HEK293 (cell line): Measurements from ENCODE around the gene UGT1A7.

Experiments used
- CTCF ChIA-PET: fragments of 350-600 bp; formaldehyde crosslinking; extraction: SDS; loops from one replicate; lab custom pipeline; 2021; ENCODE audit warnings: antibody characterized with exemption; lab: Yijun Ruan, JAX
- POLR2A ChIA-PET: fragments of 300-600 bp; formaldehyde crosslinking; extraction: SDS; loops from one replicate; lab custom pipeline; 2020; ENCODE audit warnings: antibody characterized with exemption, inconsistent platforms; lab: Yijun Ruan, JAX
- H3K27ac ChIP-seq: fragments of 200-500 bp; sonication (Bioruptor generic); 2 replicates; pipeline ENCODE4 v1.5.1; 2014; ENCODE audit warnings: low read depth, low read length, control low read depth, inconsistent platforms; ENCODE audit errors: extremely low read depth
- H3K36me3 ChIP-seq, 2 experiments: fragments of 200-500 bp in 1 of 2; sonication (Bioruptor generic) in 1 of 2; 1 replicate in 1 of 2; 2 replicates in 1 of 2; pipeline ENCODE4 v1.5.1; 2014 to 2017; ENCODE audit warnings: inconsistent platforms in 2 of 2, low read length in 2 of 2; ENCODE audit not compliant: control insufficient read depth in 2 of 2, insufficient read depth in 1 of 2
- H3K4me1 ChIP-seq: fragments of 200-500 bp; sonication (Bioruptor generic); 2 replicates; pipeline ENCODE4 v1.5.1; 2014; ENCODE audit warnings: mild to moderate bottlenecking, low read length, inconsistent platforms; ENCODE audit not compliant: control insufficient read depth, insufficient read depth
- H3K4me3 ChIP-seq: 2 replicates; pipeline ENCODE4 v1.5.1; 2011; ENCODE audit warnings: low read depth, mild to moderate bottlenecking, control low read depth, low read length, moderate library complexity
- H3K9me3 ChIP-seq: fragments of 200-500 bp; sonication (Bioruptor generic); 2 replicates; pipeline ENCODE4 v1.5.1; 2014; ENCODE audit warnings: low read depth, low read length, inconsistent platforms; ENCODE audit not compliant: control insufficient read depth, insufficient read depth
- HOXC10 ChIP-seq: sonication (generic); formaldehyde crosslinking; IDR thresholded peaks from 2 replicates; pipeline ENCODE4 v1.8.1; 2023; ENCODE audit warnings: mild to moderate bottlenecking, missing genetic modification reagents
- MYNN ChIP-seq: fragments of 450-650 bp; formaldehyde crosslinking; IDR thresholded peaks from 2 replicates; pipeline ENCODE4 v1.5.1; 2016; ENCODE audit warnings: missing biosample characterization, missing genetic modification characterization, borderline replicate concordance
- OSR2 ChIP-seq: fragments of 450-650 bp; formaldehyde crosslinking; IDR thresholded peaks from 2 replicates; pipeline ENCODE4 v1.5.1; 2016; ENCODE audit warnings: missing biosample characterization, missing genetic modification characterization
- ZBTB20 ChIP-seq: fragments of 450-650 bp; formaldehyde crosslinking; IDR thresholded peaks from 2 replicates; pipeline ENCODE4 v1.5.1; 2016; ENCODE audit warnings: missing biosample characterization, missing genetic modification characterization
- ZBTB48 ChIP-seq: fragments of 450-650 bp; formaldehyde crosslinking; IDR thresholded peaks from 2 replicates; pipeline ENCODE4 v1.5.1; 2016; ENCODE audit warnings: missing biosample characterization, missing genetic modification characterization
- ZNF138 ChIP-seq: fragments of 450-650 bp; formaldehyde crosslinking; IDR thresholded peaks from 2 replicates; pipeline ENCODE4 v1.5.1; 2016; ENCODE audit warnings: missing biosample characterization, missing genetic modification characterization, borderline replicate concordance
- ZNF23 ChIP-seq: fragments of 450-650 bp; formaldehyde crosslinking; IDR thresholded peaks from 2 replicates; pipeline ENCODE4 v1.5.1; 2016; ENCODE audit warnings: missing biosample characterization, missing genetic modification characterization, borderline replicate concordance
- ZNF239 ChIP-seq: fragments of 450-650 bp; formaldehyde crosslinking; IDR thresholded peaks from 2 replicates; pipeline ENCODE4 v1.5.1; 2016; ENCODE audit warnings: missing biosample characterization, missing genetic modification characterization
- ZNF266 ChIP-seq: fragments of 450-650 bp; formaldehyde crosslinking; IDR thresholded peaks from 2 replicates; pipeline ENCODE4 v1.5.1; 2016; ENCODE audit warnings: missing biosample characterization, missing genetic modification characterization, low read depth
- ZNF292 ChIP-seq: fragments of 450-650 bp; formaldehyde crosslinking; IDR thresholded peaks from 2 replicates; pipeline ENCODE4 v1.5.1; 2016; ENCODE audit warnings: low read depth, missing biosample characterization, missing genetic modification characterization, borderline replicate concordance
- ZNF324 ChIP-seq: fragments of 450-650 bp; formaldehyde crosslinking; IDR thresholded peaks from 2 replicates; pipeline ENCODE4 v1.5.1; 2016; ENCODE audit warnings: missing biosample characterization, missing genetic modification characterization
- ZNF350 ChIP-seq: fragments of 450-650 bp; formaldehyde crosslinking; IDR thresholded peaks from 2 replicates; pipeline ENCODE4 v1.5.0; 2017; ENCODE audit warnings: missing biosample characterization, mild to moderate bottlenecking, missing genetic modification characterization
- ZNF37A ChIP-seq: fragments of 450-650 bp; IDR thresholded peaks from 2 replicates; pipeline ENCODE4 v1.5.1; 2018; ENCODE audit warnings: missing biosample characterization, missing genetic modification characterization
- ZNF416 ChIP-seq: fragments of 450-650 bp; formaldehyde crosslinking; IDR thresholded peaks from 2 replicates; pipeline ENCODE4 v1.5.1; 2016; ENCODE audit warnings: missing biosample characterization, missing genetic modification characterization
- ZNF530 ChIP-seq: fragments of 450-650 bp; formaldehyde crosslinking; IDR thresholded peaks from 2 replicates; pipeline ENCODE4 v1.5.1; 2016; ENCODE audit warnings: low read depth, missing biosample characterization, missing genetic modification characterization
- ZNF555 ChIP-seq: fragments of 450-650 bp; formaldehyde crosslinking; conservative IDR thresholded peaks from 2 replicates; pipeline ENCODE4 v1.5.1; 2017; ENCODE audit warnings: missing biosample characterization, mild to moderate bottlenecking, missing genetic modification characterization, inconsistent platforms
- ZNF785 ChIP-seq: fragments of 450-650 bp; formaldehyde crosslinking; IDR thresholded peaks from 2 replicates; pipeline ENCODE4 v1.5.1; 2016; ENCODE audit warnings: missing biosample characterization, missing genetic modification characterization
- TF ChIP-seq, protein P1 (sequence below): fragments of 450-650 bp; formaldehyde crosslinking; IDR thresholded peaks from 2 replicates; pipeline ENCODE4 v1.5.1; 2017; ENCODE audit warnings: missing biosample characterization, missing genetic modification characterization
- TF ChIP-seq, protein P2 (sequence below): fragments of 450-650 bp; formaldehyde crosslinking; IDR thresholded peaks from 2 replicates; pipeline ENCODE4 v1.5.1; 2016; ENCODE audit warnings: missing biosample characterization, missing genetic modification characterization, low read depth

UGT1A7 gene

DNA sequence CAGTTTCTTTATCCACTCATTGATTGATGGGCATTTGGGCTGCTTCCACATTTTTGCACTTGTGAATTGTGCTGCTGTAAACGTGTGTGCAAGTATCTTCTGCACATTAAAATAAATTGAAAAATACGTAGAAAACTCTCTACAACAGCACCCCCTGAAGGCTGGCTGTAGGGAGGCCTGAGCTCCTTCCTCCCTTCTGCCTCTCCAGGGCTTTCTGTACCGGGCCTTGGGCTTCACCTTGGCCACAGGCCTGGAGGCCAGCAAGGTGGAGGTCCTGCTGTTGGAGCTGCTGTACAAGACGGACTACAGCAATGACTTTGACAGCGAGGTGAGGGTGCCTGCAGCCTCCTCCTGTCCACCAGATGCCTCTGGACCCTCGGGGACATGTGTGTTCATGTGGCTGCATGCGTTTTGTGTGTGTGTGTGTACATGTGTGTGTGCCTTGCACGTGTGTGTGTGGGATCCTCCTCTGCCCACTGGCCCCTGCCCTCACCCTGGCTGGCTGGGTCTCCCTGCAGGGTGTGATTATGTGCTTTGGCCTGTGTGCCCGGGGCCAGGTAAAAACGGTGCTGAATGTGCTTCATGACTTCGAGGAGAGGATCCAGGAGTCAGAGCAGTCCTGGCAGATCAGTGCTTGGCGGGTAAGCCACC is 125.6 kb downstream of the UGT1A7 start:
- H3K9me3 ChIP-seq, result no peaks in the 10 kb centered on the region
- no peaks in the 10 kb centered on the region for H3K36me3 ChIP-seq
- no peak overlapping the region for H3K27ac ChIP-seq
- ChIA-PET POLR2A (no interaction called here), CTCF (interaction anchor here (0.6 to 1.4 kb wide), 2 partner anchors 11 to 1240 kb away, joined by 3 to 4 read pairs; no protein-coding TSS in a partner anchor)
- H3K4me1 ChIP-seq, result no peaks in the 10 kb centered on the region
- no peak for TF ChIP-seq ZNF292
- no peak overlapping the region for H3K4me3 ChIP-seq

DNA sequence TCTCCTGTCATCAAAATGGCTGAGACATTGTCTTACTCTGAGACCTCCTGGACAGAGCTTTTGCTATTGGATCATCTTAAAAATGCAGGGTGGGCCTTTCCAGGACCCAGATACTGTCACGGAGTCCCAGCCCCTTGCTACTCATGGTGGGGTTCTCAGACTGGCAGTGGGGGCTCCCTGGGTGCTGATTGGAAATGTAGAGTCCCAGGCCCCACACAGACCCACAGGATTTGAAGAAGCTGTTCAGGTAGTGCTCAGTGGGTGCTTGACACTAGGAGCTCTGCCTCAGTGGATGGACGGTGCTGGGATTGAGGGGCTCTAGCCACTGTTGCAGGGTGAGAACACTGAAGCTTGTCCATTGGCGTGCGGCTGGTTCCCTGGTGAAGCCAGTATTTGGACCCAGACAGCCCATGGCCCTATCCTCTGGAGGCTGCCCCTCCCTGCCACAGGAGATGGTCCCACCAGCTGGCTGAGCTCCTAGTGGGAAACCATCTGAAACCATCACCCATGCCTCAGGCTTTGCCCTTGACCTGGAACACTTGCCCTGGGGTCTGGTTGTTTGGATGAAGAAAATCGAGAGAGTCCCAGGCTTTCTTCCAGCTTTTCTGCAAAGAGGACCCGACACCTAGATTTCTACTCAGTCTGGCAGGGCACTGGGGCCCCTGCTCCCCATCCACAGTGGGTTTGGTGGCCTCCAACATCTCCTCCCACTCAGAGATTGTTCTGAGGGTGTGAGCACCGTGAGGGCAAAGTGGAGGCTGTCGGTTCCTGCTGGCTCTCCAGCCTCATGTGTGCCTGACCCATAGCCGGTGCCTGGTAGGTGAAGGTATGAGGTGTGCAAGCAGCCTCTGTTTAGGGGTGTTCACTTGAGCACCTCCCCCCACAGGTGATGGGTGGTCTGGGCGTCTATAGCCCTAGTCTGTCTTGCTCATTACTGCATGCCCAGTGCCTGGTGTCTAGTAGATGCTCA is 126.5 kb downstream of the UGT1A7 start:
- Histone ChIP-seq H3K4me3 (no peak overlapping the region), H3K27ac (no peak overlapping the region), H3K36me3 (no peaks in the 10 kb centered on the region), H3K4me1 (no peaks in the 10 kb centered on the region), H3K9me3 (no peaks in the 10 kb centered on the region)
- POLR2A ChIA-PET, result no interaction called here
- CTCF ChIA-PET, result no interaction called here
- no peak for TF ChIP-seq ZBTB48 (tag by site-specific recombination)

DNA sequence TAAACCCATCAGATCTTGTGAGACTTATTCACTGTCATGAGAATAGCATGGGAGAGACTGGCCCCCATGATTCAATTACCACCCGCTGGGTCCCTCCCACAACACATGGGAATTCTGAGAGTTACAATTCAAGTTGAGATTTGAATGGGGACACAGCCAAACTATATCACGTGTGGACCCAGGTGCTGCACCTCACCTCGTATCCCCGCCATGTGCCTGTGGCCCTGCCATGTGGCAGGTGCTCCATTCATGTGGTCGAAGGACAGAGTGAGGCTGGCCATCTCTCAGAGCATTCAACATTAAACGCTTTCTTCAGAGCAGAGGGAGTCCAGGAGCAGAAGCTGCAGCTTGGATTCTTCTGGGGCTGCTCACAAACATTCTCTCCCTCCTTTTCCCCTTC is 128.7 kb downstream of the UGT1A7 start:
- POLR2A ChIA-PET, result no interaction called here
- TF ChIP-seq MYNN (tag by site-specific recombination) (no peak), ZNF266 (tag by site-specific recombination) (no peak), ZNF530 (tag by site-specific recombination) (no peak), ZNF324 (tag by site-specific recombination) (no peak), HOXC10 (CRISPR knock-in tag) (no peak), ZNF350 (tag by site-specific recombination) (no peak), ZNF785 (tag by site-specific recombination) (no peak)
- TF ChIP-seq, protein P1, sequence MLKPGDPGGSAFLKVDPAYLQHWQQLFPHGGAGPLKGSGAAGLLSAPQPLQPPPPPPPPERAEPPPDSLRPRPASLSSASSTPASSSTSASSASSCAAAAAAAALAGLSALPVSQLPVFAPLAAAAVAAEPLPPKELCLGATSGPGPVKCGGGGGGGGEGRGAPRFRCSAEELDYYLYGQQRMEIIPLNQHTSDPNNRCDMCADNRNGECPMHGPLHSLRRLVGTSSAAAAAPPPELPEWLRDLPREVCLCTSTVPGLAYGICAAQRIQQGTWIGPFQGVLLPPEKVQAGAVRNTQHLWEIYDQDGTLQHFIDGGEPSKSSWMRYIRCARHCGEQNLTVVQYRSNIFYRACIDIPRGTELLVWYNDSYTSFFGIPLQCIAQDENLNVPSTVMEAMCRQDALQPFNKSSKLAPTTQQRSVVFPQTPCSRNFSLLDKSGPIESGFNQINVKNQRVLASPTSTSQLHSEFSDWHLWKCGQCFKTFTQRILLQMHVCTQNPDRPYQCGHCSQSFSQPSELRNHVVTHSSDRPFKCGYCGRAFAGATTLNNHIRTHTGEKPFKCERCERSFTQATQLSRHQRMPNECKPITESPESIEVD (tag by site-specific recombination), result no peak
- H3K9me3 ChIP-seq, result no peaks in the 10 kb centered on the region

DNA sequence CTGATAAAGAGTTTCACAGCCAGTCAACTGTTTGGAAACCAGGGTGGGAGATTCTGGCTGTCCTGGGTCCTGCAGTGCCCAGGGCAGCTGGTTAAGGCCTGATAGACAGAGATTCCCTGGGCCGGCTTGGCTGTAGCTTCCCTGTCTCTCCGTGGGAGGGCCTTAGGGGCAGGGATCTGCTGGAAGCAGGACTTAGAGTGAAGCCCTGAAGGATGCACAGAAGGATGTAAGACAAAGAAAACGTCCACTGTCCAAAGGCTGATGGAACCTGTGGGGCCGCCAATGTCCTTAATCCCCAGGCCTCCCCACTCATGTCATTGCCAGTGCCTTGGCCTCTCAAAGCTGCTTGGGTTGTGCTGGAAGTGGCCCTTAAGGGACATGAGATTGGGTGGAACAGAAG is 129.4 kb downstream of the UGT1A7 start:
- ChIA-PET POLR2A (no interaction called here), CTCF (interaction anchor here (0.5 kb wide), 2 partner anchors 114 to 277 kb away, joined by 3 read pairs; no protein-coding TSS in a partner anchor)
- Histone ChIP-seq H3K4me3 (no peak overlapping the region), H3K9me3 (no peaks in the 10 kb centered on the region), H3K27ac (no peak overlapping the region), H3K4me1 (no peaks in the 10 kb centered on the region), H3K36me3 (no peaks in the 10 kb centered on the region)
- TF ChIP-seq ZBTB20 (tag by site-specific recombination) (no peak), ZNF555 (tag by site-specific recombination) (no peak), ZNF37A (tag by site-specific recombination) (no peak), ZNF23 (no peak), ZNF239 (tag by site-specific recombination) (no peak), OSR2 (tag by site-specific recombination) (no peak), ZNF416 (no peak), ZNF138 (no peak)
- TF ChIP-seq, protein P2, sequence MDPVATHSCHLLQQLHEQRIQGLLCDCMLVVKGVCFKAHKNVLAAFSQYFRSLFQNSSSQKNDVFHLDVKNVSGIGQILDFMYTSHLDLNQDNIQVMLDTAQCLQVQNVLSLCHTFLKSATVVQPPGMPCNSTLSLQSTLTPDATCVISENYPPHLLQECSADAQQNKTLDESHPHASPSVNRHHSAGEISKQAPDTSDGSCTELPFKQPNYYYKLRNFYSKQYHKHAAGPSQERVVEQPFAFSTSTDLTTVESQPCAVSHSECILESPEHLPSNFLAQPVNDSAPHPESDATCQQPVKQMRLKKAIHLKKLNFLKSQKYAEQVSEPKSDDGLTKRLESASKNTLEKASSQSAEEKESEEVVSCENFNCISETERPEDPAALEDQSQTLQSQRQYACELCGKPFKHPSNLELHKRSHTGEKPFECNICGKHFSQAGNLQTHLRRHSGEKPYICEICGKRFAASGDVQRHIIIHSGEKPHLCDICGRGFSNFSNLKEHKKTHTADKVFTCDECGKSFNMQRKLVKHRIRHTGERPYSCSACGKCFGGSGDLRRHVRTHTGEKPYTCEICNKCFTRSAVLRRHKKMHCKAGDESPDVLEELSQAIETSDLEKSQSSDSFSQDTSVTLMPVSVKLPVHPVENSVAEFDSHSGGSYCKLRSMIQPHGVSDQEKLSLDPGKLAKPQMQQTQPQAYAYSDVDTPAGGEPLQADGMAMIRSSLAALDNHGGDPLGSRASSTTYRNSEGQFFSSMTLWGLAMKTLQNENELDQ (tag by site-specific recombination), result no peak

More for the DNA sequence above, 128.7 kb downstream of the UGT1A7 start:
- H3K27ac ChIP-seq, result no peak overlapping the region
- no peaks in the 10 kb centered on the region for H3K36me3 ChIP-seq
- CTCF ChIA-PET, result no interaction called here
- no peak overlapping the region for H3K4me3 ChIP-seq
- H3K4me1 ChIP-seq, result no peaks in the 10 kb centered on the region
